NB4 (cell line): ENCODE data around the gene RNF225.
A peak's percentile ranks its signal among the peaks of the same experiment; 100 is the strongest.

ENCODE experiments used
- DNase-seq: peaks from one replicate; pipeline ENCODE4 v3.0.0; 2010; ENCODE audit warnings: low read depth
- H3K4me3 ChIP-seq: one replicate; pipeline ENCODE4 v1.5.1; 2011; ENCODE audit warnings: mild to moderate bottlenecking, low read depth, low read length, moderate library complexity
- MYC ChIP-seq: IDR thresholded peaks from 2 replicates; pipeline ENCODE4 v1.6.1; 2011; ENCODE audit warnings: low read depth, low read length
- POLR2A ChIP-seq: IDR thresholded peaks from 2 replicates; pipeline ENCODE4 v1.6.1; 2011; ENCODE audit warnings: mild to moderate bottlenecking; ENCODE audit not compliant: insufficient read length; ENCODE audit errors: extremely low read depth
- TF ChIP-seq, protein P1 (sequence below): IDR thresholded peaks from one replicate; pipeline ENCODE4 v1.5.1; 2012; ENCODE audit warnings: low read depth, low read length
- TF ChIP-seq, protein P2 (sequence below): IDR thresholded peaks from 2 replicates; pipeline ENCODE4 v1.6.1; 2011; ENCODE audit warnings: low read depth, low read length

RNF225 gene

DNA sequence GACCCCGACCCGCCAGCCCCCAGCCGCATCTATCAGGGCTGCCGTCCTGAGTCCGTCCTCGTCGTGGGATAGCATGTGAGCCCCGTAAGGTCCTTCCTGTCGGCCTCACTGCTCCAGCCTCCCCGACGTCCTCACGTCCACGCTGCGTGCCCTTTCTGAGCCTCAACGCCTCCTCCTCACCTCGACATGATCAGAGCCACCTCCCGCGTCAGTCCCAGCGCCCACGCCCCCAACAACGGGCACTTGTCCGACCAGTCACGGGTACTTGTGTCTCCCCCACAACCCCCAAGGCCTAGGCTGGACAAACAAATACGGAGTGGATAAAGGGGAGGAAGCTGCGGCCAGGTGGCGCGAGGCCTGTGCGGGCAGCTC is 33.6 kb upstream of the RNF225 start:
- TF ChIP-seq, protein P1, sequence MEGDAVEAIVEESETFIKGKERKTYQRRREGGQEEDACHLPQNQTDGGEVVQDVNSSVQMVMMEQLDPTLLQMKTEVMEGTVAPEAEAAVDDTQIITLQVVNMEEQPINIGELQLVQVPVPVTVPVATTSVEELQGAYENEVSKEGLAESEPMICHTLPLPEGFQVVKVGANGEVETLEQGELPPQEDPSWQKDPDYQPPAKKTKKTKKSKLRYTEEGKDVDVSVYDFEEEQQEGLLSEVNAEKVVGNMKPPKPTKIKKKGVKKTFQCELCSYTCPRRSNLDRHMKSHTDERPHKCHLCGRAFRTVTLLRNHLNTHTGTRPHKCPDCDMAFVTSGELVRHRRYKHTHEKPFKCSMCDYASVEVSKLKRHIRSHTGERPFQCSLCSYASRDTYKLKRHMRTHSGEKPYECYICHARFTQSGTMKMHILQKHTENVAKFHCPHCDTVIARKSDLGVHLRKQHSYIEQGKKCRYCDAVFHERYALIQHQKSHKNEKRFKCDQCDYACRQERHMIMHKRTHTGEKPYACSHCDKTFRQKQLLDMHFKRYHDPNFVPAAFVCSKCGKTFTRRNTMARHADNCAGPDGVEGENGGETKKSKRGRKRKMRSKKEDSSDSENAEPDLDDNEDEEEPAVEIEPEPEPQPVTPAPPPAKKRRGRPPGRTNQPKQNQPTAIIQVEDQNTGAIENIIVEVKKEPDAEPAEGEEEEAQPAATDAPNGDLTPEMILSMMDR = no peak
- TF ChIP-seq POLR2A (no peak), MYC (no peak)
- TF ChIP-seq, protein P2, sequence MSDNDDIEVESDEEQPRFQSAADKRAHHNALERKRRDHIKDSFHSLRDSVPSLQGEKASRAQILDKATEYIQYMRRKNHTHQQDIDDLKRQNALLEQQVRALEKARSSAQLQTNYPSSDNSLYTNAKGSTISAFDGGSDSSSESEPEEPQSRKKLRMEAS = no peak; the same call in 1 of the 2 replicates
- peak; percentile 78 for DNase-seq
- H3K4me3 ChIP-seq = peak overlapping the region; percentile 88

- TF ChIP-seq MYC (peak; percentile 76), POLR2A (peak; percentile 72)
- TF ChIP-seq, protein P1 = no peak
- TF ChIP-seq, protein P2 = peak; percentile 66; the same call in 1 of the 2 replicates
- peak; percentile 97 for DNase-seq
- H3K4me3 ChIP-seq = peak within 1 kb of the TSS; percentile 88
These were observed 33.0 kb upstream of the RNF225 start, which contains the start of gene ZNF497 for GRCh38 chr19:58362272-58362994. Gene ZNF497, minus strand, starts transcription at chr19:58362751. Its CDS starts 5,116 bp downstream, at chr19:58357635.

GRCh38 chr19:58364146-58364545 is 31.3 kb upstream of the RNF225 start:
- no peak overlapping the region for H3K4me3 ChIP-seq
- DNase-seq = peak; percentile 89
- TF ChIP-seq, protein P1 = no peak

- TF ChIP-seq POLR2A = no peak
- TF ChIP-seq, protein P1 = peak; percentile 13
- peak; percentile 37 for DNase-seq
- H3K4me3 ChIP-seq = no peak overlapping the region
These were observed 28.6 kb upstream of the RNF225 start for GRCh38 chr19:58366585-58367430.

DNA sequence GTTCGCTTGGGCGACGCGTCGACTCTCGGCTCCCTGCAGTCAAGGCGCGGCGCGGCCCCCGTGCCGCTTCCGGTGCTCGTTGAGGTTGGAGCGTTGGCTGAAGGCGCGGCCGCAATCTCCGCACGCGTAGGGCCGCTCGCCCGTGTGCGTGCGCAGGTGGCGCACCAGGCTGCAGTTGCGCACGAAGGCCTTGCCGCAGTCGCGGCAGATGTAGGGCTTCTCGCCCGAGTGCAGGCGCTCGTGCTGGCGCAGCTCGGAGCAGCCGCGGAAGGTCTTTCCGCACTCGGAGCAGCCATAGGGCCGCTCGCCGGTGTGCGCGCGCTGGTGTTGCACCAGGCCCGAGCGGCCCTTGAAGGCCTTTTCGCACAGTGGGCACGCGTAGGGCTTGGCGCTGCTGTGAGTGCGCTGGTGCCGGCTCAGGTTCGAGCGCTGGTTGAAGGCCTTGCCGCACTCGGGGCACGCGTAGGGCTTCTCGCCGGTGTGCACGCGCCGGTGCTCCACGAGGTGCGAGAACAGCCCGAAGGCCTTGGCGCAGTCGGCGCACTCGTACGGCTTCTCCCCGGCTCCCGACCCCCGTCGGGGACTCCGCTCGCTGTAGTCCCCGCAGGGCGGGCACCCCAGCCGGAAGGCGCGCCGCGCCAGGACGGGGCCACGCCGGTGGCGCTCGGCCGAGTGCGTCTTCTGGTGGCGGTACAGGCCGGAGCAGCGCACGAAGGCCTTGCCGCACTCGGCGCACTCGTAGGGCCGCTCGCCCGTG is 27.6 kb upstream of the RNF225 start:
- DNase-seq = no peak
- no peak overlapping the region for H3K4me3 ChIP-seq
- TF ChIP-seq MYC = no peak
- no peak for TF ChIP-seq POLR2A
- TF ChIP-seq, protein P2 = no peak
- TF ChIP-seq, protein P1 = no peak
